Endothelial cell of umbilical vein (primary cell): Measurements from ENCODE around the gene MAP6D1. TPM values are rescaled to one million over a fixed set of nuclear protein-coding genes. Genes with fewer than 3 reads are reported as not detected.

Experiments
- BruUV-seq: library from RNA; stranded (reverse); fragments of 400-500 nt; replicated peaks from 2 replicates; lab custom pipeline; 2021; lab: Mats Ljungman, UMichigan
- CTCF ChIA-PET: fragments of 300-600, 350-600 bp; sonication (Branson Sonifier 250); formaldehyde crosslinking; loops from one replicate; lab custom pipeline; 2021; ENCODE audit warnings: antibody characterized with exemption, inconsistent platforms; lab: Charles Lee
- POLR2A ChIA-PET: fragments of 300-600, 350-600 bp; sonication (Branson Sonifier 250); formaldehyde crosslinking; loops from one replicate; lab custom pipeline; 2021; ENCODE audit warnings: antibody characterized with exemption, inconsistent platforms; lab: Charles Lee
- DNase-seq: peaks from one replicate; pipeline ENCODE4 v3.0.0-alpha.2; 2011; ENCODE audit warnings: low read depth, low spot score
- FAIRE-seq: peaks from 2 replicates; lab custom pipeline; 2011; peaks lifted over from hg19 to GRCh38; lab: Jason Lieb, UNC
- H2AFZ ChIP-seq: 2 replicates; pipeline ENCODE4 v1.6.0; 2012; ENCODE audit warnings: low read depth, low read length, control low read depth, inconsistent platforms
- H3K27ac ChIP-seq: 2 replicates; pipeline ENCODE4 v1.5.1; 2011; ENCODE audit warnings: low read depth, mild to moderate bottlenecking, control low read depth, low read length, moderate library complexity; ENCODE audit not compliant: insufficient read depth
- H3K27me3 ChIP-seq, 2 experiments: 2 replicates each; pipeline versions ENCODE4 v1.6.0 to v1.6.1; 2011; ENCODE audit warnings: low read length in 2 of 2, mixed read lengths in 1 of 2; ENCODE audit not compliant: control insufficient read depth in 2 of 2, insufficient read depth in 2 of 2
- H3K36me3 ChIP-seq, 2 experiments: 2 replicates in 1 of 2; 3 replicates in 1 of 2; pipeline ENCODE4 v1.5.1; 2011; ENCODE audit warnings: low read length in 2 of 2, mild to moderate bottlenecking in 1 of 2, moderate library complexity in 1 of 2; ENCODE audit not compliant: control insufficient read depth in 2 of 2, insufficient read depth in 2 of 2; ENCODE audit errors: extremely low read depth in 1 of 2
- H3K4me1 ChIP-seq: 3 replicates; pipeline ENCODE4 v1.5.1; 2011; ENCODE audit warnings: mild to moderate bottlenecking, low read length; ENCODE audit not compliant: control insufficient read depth, insufficient read depth; ENCODE audit errors: extremely low read depth
- H3K4me2 ChIP-seq: 2 replicates; pipeline ENCODE4 v1.6.1; 2011; ENCODE audit warnings: low read length, control low read depth, mixed read lengths; ENCODE audit not compliant: insufficient read depth
- H3K4me3 ChIP-seq, 3 experiments: fragments of 200-600 bp in 1 of 3; sonication (generic), shearing (Covaris generic) in 1 of 3; replicated peaks in 1 of 3; 2 replicates each; pipeline ENCODE4 v1.5.1; 2011 to 2016; ENCODE audit warnings: control low read depth in 3 of 3, low read length in 3 of 3, mild to moderate bottlenecking in 2 of 3, inconsistent platforms in 1 of 3, low read depth in 1 of 3, moderate library complexity in 1 of 3; ENCODE audit not compliant: insufficient read depth in 1 of 3
- H3K79me2 ChIP-seq: 2 replicates; pipeline ENCODE4 v1.6.0; 2012; ENCODE audit warnings: low read length, inconsistent platforms; ENCODE audit not compliant: control insufficient read depth, insufficient read depth
- H3K9ac ChIP-seq: replicated peaks from 2 replicates; pipeline ENCODE3; 2011; ENCODE audit warnings: low read length, control low read depth; ENCODE audit not compliant: insufficient read depth; ENCODE audit errors: extremely low read depth
- H3K9me1 ChIP-seq: replicated peaks from 3 replicates; pipeline ENCODE4 v1.6.0; 2011; ENCODE audit warnings: mild to moderate bottlenecking, low read length; ENCODE audit not compliant: control insufficient read depth, insufficient read depth; ENCODE audit errors: extremely low read depth
- H3K9me3 ChIP-seq: replicated peaks from 2 replicates; pipeline ENCODE4 v1.5.1; 2012; ENCODE audit warnings: low read length, inconsistent platforms; ENCODE audit not compliant: control insufficient read depth, insufficient read depth
- H4K20me1 ChIP-seq: replicated peaks from 2 replicates; pipeline ENCODE3; 2011; ENCODE audit warnings: mild to moderate bottlenecking, low read length; ENCODE audit not compliant: control insufficient read depth, insufficient read depth; ENCODE audit errors: extremely low read depth
- CTCF ChIP-seq, 2 donors: IDR thresholded peaks; 1 replicate in 1 of 2; 2 replicates in 1 of 2; pipeline ENCODE4 v1.5.1; 2011; ENCODE audit warnings: low read length in 2 of 2, mild to moderate bottlenecking in 2 of 2, moderate library complexity in 2 of 2, control low read depth in 1 of 2, inconsistent platforms in 1 of 2, low read depth in 1 of 2; ENCODE audit not compliant: insufficient read depth in 1 of 2; ENCODE audit errors: extremely low read depth in 1 of 2
- EZH2 ChIP-seq: IDR thresholded peaks from 2 replicates; pipeline ENCODE4 v1.6.1; 2012; ENCODE audit warnings: borderline replicate concordance, low read depth, mild to moderate bottlenecking, moderate library complexity, low read length, inconsistent platforms; ENCODE audit not compliant: severe bottlenecking
- FOS ChIP-seq: IDR thresholded peaks from 2 replicates; pipeline ENCODE4 v1.6.1; 2011; ENCODE audit warnings: mild to moderate bottlenecking, low read length, moderate library complexity, borderline replicate concordance; ENCODE audit not compliant: insufficient read depth
- JUN ChIP-seq: IDR thresholded peaks from 2 replicates; pipeline ENCODE4 v1.6.1; 2011; ENCODE audit warnings: borderline replicate concordance, low read depth; ENCODE audit not compliant: insufficient read length, insufficient read depth
- MAX ChIP-seq: IDR thresholded peaks from 2 replicates; pipeline ENCODE4 v1.6.1; 2011; ENCODE audit not compliant: insufficient read depth, insufficient read length
- POLR2A ChIP-seq: IDR thresholded peaks from 2 replicates; pipeline ENCODE4 v1.6.1; 2012; ENCODE audit warnings: low read depth, mild to moderate bottlenecking, control low read depth, low read length
- dilution Hi-C: fragments of 300-500 bp; cut with MboI; formaldehyde crosslinking; loops from one replicate; pipeline ENCODE4 v1.15.0; 2019; ENCODE audit warnings: low sequenced_read_pairs; ENCODE audit not compliant: extremely low pct_ligation_motif_present
- intact Hi-C: fragments of 100-400 bp; cut with micrococcal nuclease; formaldehyde crosslinking; loops from one replicate; pipeline ENCODE4 v1.10.0; 2022
- polyA plus RNA-seq, 4 experiments: library from polyadenylated mRNA; depleted of rRNA in 3 of 4; stranded (reverse) in 3 of 4; unstranded in 1 of 4; fragments of >200 nt; gene quantifications; 2 replicates each; pipeline versions ENCODE4 v1.2.1 to v1.2.3, GENCODE V29; 2011 to 2012; ENCODE audit warnings: missing spikeins in 1 of 4
- total RNA-seq: library from RNA; stranded (reverse); gene quantifications from 2 replicates; pipeline ENCODE4 v1.2.3, GENCODE V29; 2021

The MAP6D1 gene
- total and polyA plus RNA-seq, 2 donors (not counting 3 experiments of a cell fraction or from before 2014, with no cell fraction given): 2.4 to 3.5 TPM

GRCh38 chr3:183845090-183845489 is 19.7 kb upstream of the MAP6D1 start:
- POLR2A ChIA-PET: no interaction called here
- Histone ChIP-seq H3K79me2 (no peaks in the 10 kb centered on the region), H3K4me3 (no peak overlapping the region), H3K27ac (peak overlapping the region; percentile 29), H3K27me3 (no peaks in the 10 kb centered on the region), H2AFZ (no peak overlapping the region), H3K9ac (no peak overlapping the region), H3K4me2 (no peak overlapping the region), H3K36me3 (peaks cover 6 to 14% of the 10 kb centered on the region in 2 experiments), H3K9me1 (no peaks in the 10 kb centered on the region), H4K20me1 (no peaks in the 10 kb centered on the region), H3K4me1 (peaks cover 14% of the 10 kb centered on the region), H3K9me3 (no peaks in the 10 kb centered on the region)
- dilution Hi-C loops (no loop called here), intact Hi-C loops (no loop called here)
- BruUV-seq: no TSS peak
- CTCF ChIA-PET: interaction anchor here (1.5 kb wide), 1 partner anchor 39 kb away, joined by 8 read pairs; the partner anchor contains the start of gene PARL
- no peak for TF ChIP-seq FOS
- no peak for TF ChIP-seq POLR2A
- TF ChIP-seq JUN: no peak
- no peak for TF ChIP-seq CTCF (IDR thresholded peaks at IDR 0.05; ENCODE audit: extremely low read depth in 1 of 2, insufficient read depth in 1 of 2, low read depth in 1 of 2, low read length in 2 of 2)
- no peak for TF ChIP-seq EZH2
- FAIRE-seq (no peak), DNase-seq (no peak)

GRCh38 chr3:183844606-183845005 is 19.2 kb upstream of the MAP6D1 start:
- Histone ChIP-seq H4K20me1 (no peaks in the 10 kb centered on the region), H3K9ac (no peak overlapping the region), H3K4me1 (peaks cover 14% of the 10 kb centered on the region), H3K27me3 (no peaks in the 10 kb centered on the region), H3K9me1 (no peaks in the 10 kb centered on the region), H3K4me3 (no peak overlapping the region), H3K4me2 (no peak overlapping the region), H2AFZ (no peak overlapping the region), H3K27ac (peak overlapping the region; percentile 29), H3K79me2 (no peaks in the 10 kb centered on the region), H3K9me3 (no peaks in the 10 kb centered on the region), H3K36me3 (peaks cover 6 to 16% of the 10 kb centered on the region in 2 experiments)
- peak; percentile 78 for FAIRE-seq
- peak; percentile 75 for DNase-seq
- ChIA-PET CTCF (interaction anchor here (1.0 to 1.5 kb wide), 2 partner anchors 19 to 40 kb away, joined by 3 to 8 read pairs; partner anchors contain the start of gene PARL), POLR2A (interaction anchor here (0.5 kb wide), 1 partner anchor 47 kb away, joined by 3 read pairs; no protein-coding TSS in a partner anchor)
- intact Hi-C loops: no loop called here
- dilution Hi-C loops: no loop called here
- no TSS peak for BruUV-seq
- peak; percentile 77 for TF ChIP-seq JUN
- TF ChIP-seq MAX: no peak
- no peak for TF ChIP-seq POLR2A
- peak; percentile 58 for TF ChIP-seq FOS
